ENCODE measurements around the gene ASL. TPM values are rescaled to one million over a fixed set of nuclear protein-coding genes. Genes with fewer than 3 reads are reported as not detected.
"Not testable (repeated sequence)": the region's sequence is repeated elsewhere in the genome, so short reads cannot be mapped to it uniquely, and the experiment has no call there.

Gene ASL
- total RNA-seq, 2 experiments from 2014 or later: 19.0 to 22.8 TPM

- H3K27ac Mint-ChIP-seq: peak overlapping the region; percentile 65
- not testable (repeated sequence) for DNase-seq, H3K9me3 Mint-ChIP-seq, H3K27me3 Mint-ChIP-seq, H3K4me3 Mint-ChIP-seq
- peaks cover 10% of the 10 kb centered on the region for H3K36me3 Mint-ChIP-seq
- peaks cover 28% of the 10 kb centered on the region for H3K4me1 Mint-ChIP-seq
These were observed 50.2 kb downstream of the ASL start for GRCh38 chr7:66125781-66126352.

- Mint-ChIP-seq H3K36me3 (peaks cover 13% of the 10 kb centered on the region), H3K4me1 (peaks cover 26% of the 10 kb centered on the region)
- not testable (repeated sequence) for DNase-seq, H3K27me3 Mint-ChIP-seq, H3K4me3 Mint-ChIP-seq, H3K27ac Mint-ChIP-seq, H3K9me3 Mint-ChIP-seq
These were observed 51.6 kb downstream of the ASL start for GRCh38 chr7:66127172-66127571.

- H3K36me3 Mint-ChIP-seq: peaks cover 29% of the 10 kb centered on the region
- H3K27me3 Mint-ChIP-seq: no peaks in the 10 kb centered on the region
- H3K4me3 Mint-ChIP-seq: no peak overlapping the region
- H3K27ac Mint-ChIP-seq: no peak overlapping the region
- no peaks in the 10 kb centered on the region for H3K4me1 Mint-ChIP-seq
- DNase-seq: no peak
- H3K9me3 Mint-ChIP-seq: no peaks in the 10 kb centered on the region
These were observed 63.6 kb downstream of the ASL start for GRCh38 chr7:66138994-66139752.

GRCh38 chr7:66140924-66141323 is 65.3 kb downstream of the ASL start:
- H3K27ac Mint-ChIP-seq: no peak overlapping the region
- peaks cover 36% of the 10 kb centered on the region for H3K36me3 Mint-ChIP-seq
- H3K4me3 Mint-ChIP-seq: no peak overlapping the region

GRCh38 chr7:66142334-66142733 is 66.7 kb downstream of the ASL start:
- Mint-ChIP-seq H3K4me1 (no peaks in the 10 kb centered on the region), H3K27ac (no peak overlapping the region), H3K36me3 (peaks cover 46% of the 10 kb centered on the region), H3K27me3 (no peaks in the 10 kb centered on the region), H3K9me3 (no peaks in the 10 kb centered on the region), H3K4me3 (no peak overlapping the region)
- no peak for DNase-seq

More at GRCh38 chr7:66140924-66141323, 65.3 kb downstream of the ASL start:
- Mint-ChIP-seq H3K4me1 (no peaks in the 10 kb centered on the region), H3K9me3 (no peaks in the 10 kb centered on the region), H3K27me3 (no peaks in the 10 kb centered on the region)
- no peak for DNase-seq

GRCh38 chr7:66142996-66143395 is 67.4 kb downstream of the ASL start:
- H3K27me3 Mint-ChIP-seq: no peaks in the 10 kb centered on the region
- H3K36me3 Mint-ChIP-seq: peaks cover 46% of the 10 kb centered on the region

More at GRCh38 chr7:66142996-66143395, 67.4 kb downstream of the ASL start:
- H3K9me3 Mint-ChIP-seq: no peaks in the 10 kb centered on the region
- no peak overlapping the region for H3K4me3 Mint-ChIP-seq
- H3K27ac Mint-ChIP-seq: no peak overlapping the region
- H3K4me1 Mint-ChIP-seq: peaks cover under 1% of the 10 kb centered on the region
- no peak for DNase-seq

Other genes starting within 250 kb of the ASL start
- 10 to 100 TPM; 18.7 to 21.2 TPM for gene VKORC1L1, start 202.7 kb upstream of the ASL start, total RNA-seq
- gene GUSB, start 93.6 kb upstream of the ASL start, total RNA-seq: 10 to 100 TPM; 49.2 to 49.9 TPM
- 10 to 100 TPM; 33.8 to 34.8 TPM for gene CRCP, start 39.0 kb downstream of the ASL start, total RNA-seq
- gene TPST1, start 129.5 kb downstream of the ASL start, total RNA-seq: 1 to 10 TPM; 3.0 to 4.1 TPM

All from activated naive CD8-positive, alpha-beta T cell treated with anti-CD3 and anti-CD28 coated beads for 36 hours (primary cell).